Esophagus squamous epithelium (tissue), 5 donors: ENCODE results near the gene DGKD. TPM values are rescaled to one million over a fixed set of nuclear protein-coding genes. Genes with fewer than 3 reads are reported as not detected.

Experiments used
- DNase-seq: peaks from one replicate; lab custom pipeline; 2025; lab: John Stamatoyannopoulos, UW
- H3K27ac ChIP-seq, 4 donors: fragments of 200-600 bp; sonication (generic); one replicate each; pipeline ENCODE4 v1.5.1; 2016 to 2019; ENCODE audit warnings: mild to moderate bottlenecking in 1 of 4
- H3K27me3 ChIP-seq, 4 donors: fragments of 200-600 bp; sonication (generic); 1 replicate in 3 of 4; 2 replicates in 1 of 4; pipeline versions ENCODE4 v1.5.1 to v1.6.0; 2017 to 2021; ENCODE audit warnings: antibody characterized with exemption in 1 of 4
- H3K36me3 ChIP-seq, 3 donors: fragments of 200-600 bp; sonication (generic); one replicate each; pipeline ENCODE4 v1.5.1; 2016 to 2019
- H3K4me1 ChIP-seq, 3 donors: fragments of 200-600 bp; sonication (generic); one replicate each; pipeline ENCODE4 v1.5.1; 2017 to 2019
- H3K4me3 ChIP-seq, 4 donors: fragments of 200-600 bp; sonication (generic); 1 replicate in 3 of 4; 2 replicates in 1 of 4; pipeline ENCODE4 v1.5.1; 2016 to 2019; ENCODE audit warnings: mild to moderate bottlenecking in 2 of 4, moderate library complexity in 1 of 4
- H3K9me3 ChIP-seq, 3 donors: fragments of 200-600 bp; sonication (generic); one replicate each; pipeline ENCODE4 v1.5.1; 2016 to 2019
- CTCF ChIP-seq, 6 experiments: fragments of 450-650 bp in 4 of 6; fragments of 200-600 bp in 2 of 6; sonication (generic) in 2 of 6; IDR thresholded peaks; one replicate each; pipeline ENCODE4 v1.5.1; 2016 to 2019; ENCODE audit warnings: antibody characterized with exemption in 6 of 6, mild to moderate bottlenecking in 4 of 6, moderate library complexity in 4 of 6
- POLR2A ChIP-seq, 4 donors: fragments of 450-650 bp; IDR thresholded peaks; one replicate each; pipeline ENCODE4 v1.6.1; 2017; ENCODE audit warnings: antibody characterized with exemption in 4 of 4, mild to moderate bottlenecking in 4 of 4, moderate library complexity in 3 of 4
- WGBS, 2 donors: methylation state at CpG; one replicate each; pipeline ENCODE4 v1.1.5; 2018; 5-methylcytosine and 5-hydroxymethylcytosine counted together
- intact Hi-C: fragments of 100-400 bp; cut with DNase I; formaldehyde crosslinking; loops from one replicate; pipeline ENCODE4 v1.15.0; 2022
- total RNA-seq, 4 donors: library from RNA; depleted of rRNA; stranded (reverse); fragments of >200 nt; gene quantifications; one replicate each; pipeline ENCODE4 v1.1.0, GENCODE V29; 2016
- donor health status: DM: yes; HTN: yes; CAD: no.

DGKD gene
- 10 to 100 TPM in 1 of 4 donors, 1 to 10 TPM in 3; 2.3 to 10.9 (median 4.2) TPM for total RNA-seq

- DNase-seq = no peak
- Histone ChIP-seq H3K36me3 (no peaks in the 10 kb centered on the region), H3K27ac (peak within 1 kb of the TSS; percentile 32 to 75 (median 57)), H3K4me1 (peaks cover 25 to 70% (median 33%) of the 10 kb centered on the region in 3 donors), H3K4me3 (peak within 1 kb of the TSS; percentile 45 to 79 (median 62)), H3K9me3 (no peaks in the 10 kb centered on the region), H3K27me3 (peaks cover 0 to 46% (median 0%) of the 10 kb centered on the region in 4 donors)
- TF ChIP-seq CTCF (IDR thresholded peaks at IDR 0.05) (peak; percentile 10 to 41 (median 26)), POLR2A (IDR thresholded peaks at IDR 0.05) (no peak)
- 2 to 3% methylated on average over 20 to 33 of the region's 56 CpGs for WGBS, 2 donors
- intact Hi-C loops = loop anchor here (10.0 kb wide), 1 partner anchor 91 kb away; no protein-coding TSS in a partner anchor
Measured at GRCh38 chr2:233353769-233354499, at the start of gene DGKD. Gene DGKD, plus strand, starts transcription at chr2:233354494. Its CDS starts 25 bp downstream, at chr2:233354519.

GRCh38 chr2:233307565-233307964 lies 46.7 kb upstream of the DGKD start, which contains the start of gene SAG:
Gene SAG, plus strand, starts transcription at chr2:233307816. Its CDS starts 1,374 bp downstream, at chr2:233309190.
- Histone ChIP-seq H3K4me1 (no peaks in the 10 kb centered on the region), H3K27ac (no peak within 1 kb of the TSS), H3K36me3 (no peaks in the 10 kb centered on the region), H3K4me3 (no peak within 1 kb of the TSS), H3K9me3 (no peaks in the 10 kb centered on the region), H3K27me3 (peaks cover 0 to 13% (median 0%) of the 10 kb centered on the region in 4 donors)
- no peak for TF ChIP-seq POLR2A (IDR thresholded peaks at IDR 0.05)
- no peak for TF ChIP-seq CTCF (IDR thresholded peaks at IDR 0.05)
- no peak for DNase-seq
- WGBS, 2 donors = 84 to 92% methylated on average over 4 to 5 of the region's 7 CpGs
- intact Hi-C loops = no loop called here

- DNase-seq = no peak
- H3K4me3 ChIP-seq = no peak overlapping the region
- H3K27ac ChIP-seq = no peak overlapping the region
- no peaks in the 10 kb centered on the region for H3K36me3 ChIP-seq
- no peaks in the 10 kb centered on the region for H3K9me3 ChIP-seq
- WGBS, 2 donors = 73 to 87% methylated on average over 8 of the region's 11 CpGs
- no peak for TF ChIP-seq CTCF (IDR thresholded peaks at IDR 0.05)
- no peak for TF ChIP-seq POLR2A (IDR thresholded peaks at IDR 0.05)
- no peaks in the 10 kb centered on the region for H3K4me1 ChIP-seq
- intact Hi-C loops = no loop called here
- peaks cover 0 to 18% (median 0%) of the 10 kb centered on the region in 4 donors for H3K27me3 ChIP-seq
Measured at GRCh38 chr2:233311241-233311926, 42.9 kb upstream of the DGKD start.

- intact Hi-C loops = no loop called here
- Histone ChIP-seq H3K9me3 (no peaks in the 10 kb centered on the region), H3K36me3 (no peaks in the 10 kb centered on the region), H3K4me1 (no peaks in the 10 kb centered on the region), H3K4me3 (no peak overlapping the region), H3K27me3 (peaks cover 0 to 18% (median 0%) of the 10 kb centered on the region in 4 donors), H3K27ac (no peak overlapping the region)
- TF ChIP-seq POLR2A (IDR thresholded peaks at IDR 0.05) (no peak), CTCF (IDR thresholded peaks at IDR 0.05) (no peak)
- 46 to 50% methylated on average over 3 to 7 of the region's 8 CpGs for WGBS, 2 donors
- DNase-seq = no peak
Measured at GRCh38 chr2:233312874-233313273, 41.4 kb upstream of the DGKD start.
